ENCODE results near the gene HJURP.
A peak's percentile ranks its signal among the peaks of the same experiment; 100 is the strongest.

- TF ChIP-seq EZH2phosphoT487 (IDR thresholded peaks at IDR 0.05; ENCODE audit: borderline replicate concordance, low read depth) (no peak), EP300 (IDR thresholded peaks at IDR 0.05; ENCODE audit: borderline replicate concordance in 1 of 2, low read depth in 1 of 2, low read length in 1 of 2) (peak in 1 of 2 experiments; percentile 45; a peak in 1 of 4 replicates), MXI1 (IDR thresholded peaks at IDR 0.05; ENCODE audit: low read depth, low read length) (no peak), IRF3 (IDR thresholded peaks at IDR 0.05; ENCODE audit: low read depth, low read length) (no peak), MAX (IDR thresholded peaks at IDR 0.05; ENCODE audit: low read depth) (no peak), CTCF (IDR thresholded peaks at IDR 0.05) (no peak), JUND (IDR thresholded peaks at IDR 0.05) (no peak), ELF1 (IDR thresholded peaks at IDR 0.05) (no peak), YY1 (IDR thresholded peaks at IDR 0.05; ENCODE audit: low read depth) (no peak), SMC3 (IDR thresholded peaks at IDR 0.05; ENCODE audit: low read depth, low read length) (no peak), NRF1 (IDR thresholded peaks at IDR 0.05; ENCODE audit: low read depth, low read length) (no peak)
These were observed 38.0 kb downstream of the HJURP start for GRCh38 chr2:233816334-233816733.

Measured in SK-N-SH (cell line).